Thyroid gland (tissue), 4 donors: ENCODE data around the gene EPC1. TPM values are rescaled to one million over a fixed set of nuclear protein-coding genes. Genes with fewer than 3 reads are reported as not detected.

Experiments used
- DNase-seq, 2 donors: peaks; one replicate each; pipeline ENCODE4 v3.0.0-alpha.2; 2019
- H3K27ac ChIP-seq, 3 donors: fragments of 200-600 bp; sonication (generic); 1 replicate in 2 of 3; 2 replicates in 1 of 3; pipeline ENCODE4 v1.5.1; 2016 to 2019; ENCODE audit warnings: mild to moderate bottlenecking in 1 of 3, moderate library complexity in 1 of 3
- H3K27me3 ChIP-seq: fragments of 200-600 bp; sonication (generic); one replicate; pipeline ENCODE4 v1.5.1; 2019
- H3K36me3 ChIP-seq, 2 donors: fragments of 200-600 bp; sonication (generic); one replicate each; pipeline ENCODE4 v1.5.1; 2016 to 2019
- H3K4me1 ChIP-seq, 2 donors: fragments of 200-600 bp; sonication (generic); one replicate each; pipeline ENCODE4 v1.5.1; 2017 to 2019
- H3K4me3 ChIP-seq, 3 donors: fragments of 200-600 bp; sonication (generic); replicated peaks in 1 of 3; 1 replicate in 2 of 3; 2 replicates in 1 of 3; pipeline ENCODE4 v1.5.1; 2016; ENCODE audit warnings: mild to moderate bottlenecking in 1 of 3
- H3K9me3 ChIP-seq: fragments of 200-600 bp; sonication (generic); one replicate; pipeline ENCODE4 v1.5.1; 2017
- POLR2A ChIP-seq, 2 donors: fragments of 450-650 bp; IDR thresholded peaks; one replicate each; pipeline ENCODE4 v1.6.1; 2017; ENCODE audit warnings: antibody characterized with exemption in 2 of 2, mild to moderate bottlenecking in 2 of 2, moderate library complexity in 1 of 2
- WGBS, 2 donors: methylation state at CpG; one replicate each; pipeline ENCODE4 v1.1.5; 2017; 5-methylcytosine and 5-hydroxymethylcytosine counted together
- intact Hi-C: fragments of 100-400 bp; cut with DNase I; formaldehyde crosslinking; loops from one replicate; pipeline ENCODE4 v1.15.1; 2023
- total RNA-seq, 4 donors: library from RNA; depleted of rRNA; stranded (reverse); fragments of >200 nt; gene quantifications; one replicate each; pipeline ENCODE4 v1.2.3, GENCODE V29; 2016
- TF ChIP-seq, protein P1 (sequence below), 6 experiments: fragments of 200-600 bp in 3 of 6; fragments of 450-650 bp in 3 of 6; sonication (generic) in 3 of 6; IDR thresholded peaks; one replicate each; pipeline ENCODE4 v1.5.1; 2016 to 2019; ENCODE audit warnings: antibody characterized with exemption in 6 of 6, mild to moderate bottlenecking in 2 of 6, inconsistent platforms in 1 of 6, moderate library complexity in 1 of 6

Gene EPC1
- total RNA-seq, 4 donors from 2014 or later: 60.0 to 83.4 (median 69.0) TPM

DNA sequence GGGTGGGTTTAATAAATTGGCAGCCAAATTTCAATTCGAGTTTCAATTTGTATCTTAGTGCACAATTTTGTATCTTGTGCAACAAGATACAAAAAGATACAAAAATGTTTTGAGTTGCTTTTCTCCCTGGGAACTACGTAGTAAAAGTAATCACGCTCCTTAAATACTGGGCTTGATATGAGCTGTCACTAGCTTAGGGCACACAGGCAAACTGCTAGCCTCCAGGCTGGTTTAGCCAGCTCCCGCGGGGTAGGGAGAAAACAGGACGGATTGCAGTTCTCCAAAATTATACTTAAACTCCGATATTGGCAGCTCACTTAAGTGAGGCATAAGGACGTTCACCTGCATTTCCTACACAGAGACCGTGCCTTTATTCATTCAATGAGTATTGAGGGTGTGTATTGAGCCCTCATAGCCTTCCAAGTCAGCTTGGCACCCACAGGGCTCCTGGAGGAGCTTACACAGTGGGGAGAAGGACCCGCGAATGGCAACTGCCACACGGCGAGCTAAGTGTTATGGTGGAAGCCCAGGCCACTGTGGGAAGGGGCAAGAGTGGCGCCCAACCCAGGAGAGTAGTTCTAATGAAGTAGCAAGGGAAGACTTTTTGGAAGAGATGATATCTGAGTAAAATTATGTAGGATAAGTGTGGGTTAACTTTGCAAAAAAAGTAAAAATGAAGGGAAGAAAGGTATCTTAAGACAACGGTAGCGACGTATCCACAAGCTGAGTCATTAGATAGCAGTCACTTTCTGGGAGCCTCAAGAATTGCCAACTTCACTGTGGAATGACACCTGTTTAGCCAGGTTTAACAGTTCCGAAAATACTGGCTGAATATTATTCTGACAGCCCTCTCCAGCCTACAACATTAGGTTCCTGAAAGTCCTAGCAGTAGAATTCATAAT lies 1.6 kb upstream of the EPC1 start:
- peaks cover 25 to 33% of the 10 kb centered on the region in 2 donors for H3K4me1 ChIP-seq
- intact Hi-C loops: no loop called here
- H3K27me3 ChIP-seq: no peaks in the 10 kb centered on the region
- H3K4me3 ChIP-seq: no peak overlapping the region
- no peak for DNase-seq
- H3K27ac ChIP-seq: no peak overlapping the region
- TF ChIP-seq, protein P1, sequence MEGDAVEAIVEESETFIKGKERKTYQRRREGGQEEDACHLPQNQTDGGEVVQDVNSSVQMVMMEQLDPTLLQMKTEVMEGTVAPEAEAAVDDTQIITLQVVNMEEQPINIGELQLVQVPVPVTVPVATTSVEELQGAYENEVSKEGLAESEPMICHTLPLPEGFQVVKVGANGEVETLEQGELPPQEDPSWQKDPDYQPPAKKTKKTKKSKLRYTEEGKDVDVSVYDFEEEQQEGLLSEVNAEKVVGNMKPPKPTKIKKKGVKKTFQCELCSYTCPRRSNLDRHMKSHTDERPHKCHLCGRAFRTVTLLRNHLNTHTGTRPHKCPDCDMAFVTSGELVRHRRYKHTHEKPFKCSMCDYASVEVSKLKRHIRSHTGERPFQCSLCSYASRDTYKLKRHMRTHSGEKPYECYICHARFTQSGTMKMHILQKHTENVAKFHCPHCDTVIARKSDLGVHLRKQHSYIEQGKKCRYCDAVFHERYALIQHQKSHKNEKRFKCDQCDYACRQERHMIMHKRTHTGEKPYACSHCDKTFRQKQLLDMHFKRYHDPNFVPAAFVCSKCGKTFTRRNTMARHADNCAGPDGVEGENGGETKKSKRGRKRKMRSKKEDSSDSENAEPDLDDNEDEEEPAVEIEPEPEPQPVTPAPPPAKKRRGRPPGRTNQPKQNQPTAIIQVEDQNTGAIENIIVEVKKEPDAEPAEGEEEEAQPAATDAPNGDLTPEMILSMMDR (IDR thresholded peaks at IDR 0.05): no peak
- no peak for TF ChIP-seq POLR2A (IDR thresholded peaks at IDR 0.05)
- 79 to 80% methylated on average over 18 of the region's 18 CpGs for WGBS, 2 donors
- no peaks in the 10 kb centered on the region for H3K9me3 ChIP-seq
- H3K36me3 ChIP-seq: no peaks in the 10 kb centered on the region

- no peaks in the 10 kb centered on the region for H3K27me3 ChIP-seq
- H3K27ac ChIP-seq: peak overlapping the region; percentile 100
- 1 to 2% methylated on average over 13 to 32 of the region's 49 CpGs for WGBS, 2 donors
- no peak for TF ChIP-seq POLR2A (IDR thresholded peaks at IDR 0.05)
- TF ChIP-seq, protein P1 (IDR thresholded peaks at IDR 0.05): no peak
- H3K4me1 ChIP-seq: peaks cover 22 to 34% of the 10 kb centered on the region in 2 donors
- intact Hi-C loops: no loop called here
- no peaks in the 10 kb centered on the region for H3K36me3 ChIP-seq
- no peak for DNase-seq
- no peaks in the 10 kb centered on the region for H3K9me3 ChIP-seq
- H3K4me3 ChIP-seq: peak overlapping the region; percentile 59 to 89 (median 87)
Observed at GRCh38 chr10:32347363-32348022, 535 bp upstream of the EPC1 start.

GRCh38 chr10:32346134-32346550 lies 816 bp downstream of the EPC1 start:
- no peaks in the 10 kb centered on the region for H3K9me3 ChIP-seq
- TF ChIP-seq POLR2A (IDR thresholded peaks at IDR 0.05): peak in 1 of 2 donors; percentile 23
- TF ChIP-seq, protein P1 (IDR thresholded peaks at IDR 0.05): peak; percentile 77 to 99 (median 96)
- H3K36me3 ChIP-seq: no peaks in the 10 kb centered on the region
- 0% methylated on average over 8 to 12 of the region's 30 CpGs for WGBS, 2 donors
- no peaks in the 10 kb centered on the region for H3K27me3 ChIP-seq
- peak overlapping the region; percentile 100 for H3K27ac ChIP-seq
- H3K4me3 ChIP-seq: peak overlapping the region; percentile 60 to 98 (median 89)
- DNase-seq: peak; percentile 96 to 97
- H3K4me1 ChIP-seq: peaks cover 34 to 41% of the 10 kb centered on the region in 2 donors
- intact Hi-C loops: no loop called here

DNA sequence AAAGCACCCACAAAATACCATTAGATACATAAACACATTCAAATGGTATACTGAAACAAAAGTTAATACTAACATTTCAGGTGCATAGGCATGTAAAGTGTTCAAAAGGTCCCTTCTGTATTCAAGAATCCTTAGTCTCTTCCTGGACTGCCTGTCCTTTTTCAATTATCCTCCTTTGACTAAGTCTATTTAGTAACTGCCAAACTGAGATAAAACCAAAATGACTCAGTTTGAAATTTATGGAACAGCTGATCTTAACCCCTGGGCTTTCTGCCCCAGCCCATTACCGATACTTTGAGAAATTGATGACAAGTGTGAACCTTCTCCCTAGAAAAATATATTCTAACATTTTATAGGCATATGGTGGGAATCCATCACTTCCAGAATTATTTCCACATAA lies 5.4 kb downstream of the EPC1 start:
- intact Hi-C loops: no loop called here

More for the DNA sequence above, 5.4 kb downstream of the EPC1 start:
- Histone ChIP-seq H3K27ac (no peak overlapping the region), H3K9me3 (no peaks in the 10 kb centered on the region), H3K36me3 (no peaks in the 10 kb centered on the region), H3K27me3 (no peaks in the 10 kb centered on the region), H3K4me3 (no peak overlapping the region), H3K4me1 (peaks cover 75% of the 10 kb centered on the region in 2 donors)
- no peak for DNase-seq
- 84 to 91% methylated on average over 1 of the region's 1 CpG for WGBS, 2 donors
- TF ChIP-seq, protein P1 (IDR thresholded peaks at IDR 0.05): no peak
- no peak for TF ChIP-seq POLR2A (IDR thresholded peaks at IDR 0.05)
